Amniotic stem cell (primary cell): ENCODE data around the gene SAMD11.

Experiments used
- DNase-seq: peaks from one replicate; lab custom pipeline; 2025; lab: John Stamatoyannopoulos, UW

SAMD11 gene

DNA sequence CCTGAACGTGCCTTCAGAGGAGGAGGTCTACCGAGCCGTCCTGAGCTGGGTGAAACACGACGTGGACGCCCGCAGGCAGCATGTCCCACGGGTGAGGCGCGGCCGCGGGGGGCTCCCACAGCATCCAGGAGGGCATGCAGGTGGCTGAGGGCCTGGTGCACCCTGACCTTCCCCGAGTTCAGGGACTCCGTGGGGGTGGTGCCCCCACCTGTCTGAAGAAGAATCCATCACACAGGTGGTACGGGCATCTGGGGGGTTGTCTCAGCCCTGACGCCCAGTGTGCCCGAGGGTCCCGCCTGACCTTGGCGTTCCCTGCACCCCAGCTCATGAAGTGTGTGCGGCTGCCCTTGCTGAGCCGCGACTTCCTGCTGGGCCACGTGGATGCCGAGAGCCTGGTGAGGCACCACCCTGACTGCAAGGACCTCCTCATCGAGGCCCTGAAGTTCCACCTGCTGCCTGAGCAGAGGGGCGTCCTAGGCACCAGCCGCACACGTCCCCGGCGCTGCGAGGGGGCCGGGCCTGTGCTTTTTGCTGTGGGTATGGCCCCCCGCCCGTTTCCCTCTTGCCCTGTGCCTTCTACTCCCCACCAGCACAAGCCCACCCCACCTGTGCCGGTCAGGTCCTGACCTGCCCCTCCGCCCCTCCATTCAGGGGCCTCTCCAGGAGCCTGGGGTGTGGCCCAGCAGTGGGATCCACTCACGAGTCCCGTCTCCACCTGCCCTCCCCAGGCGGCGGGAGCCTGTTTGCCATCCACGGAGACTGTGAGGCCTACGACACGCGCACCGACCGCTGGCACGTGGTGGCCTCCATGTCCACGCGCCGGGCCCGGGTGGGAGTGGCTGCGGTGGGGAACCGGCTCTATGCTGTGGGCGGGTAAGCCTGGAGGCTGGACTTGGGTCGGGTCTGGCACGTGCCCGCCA is 38.9 kb downstream of the SAMD11 start:
- no peak for DNase-seq

DNA sequence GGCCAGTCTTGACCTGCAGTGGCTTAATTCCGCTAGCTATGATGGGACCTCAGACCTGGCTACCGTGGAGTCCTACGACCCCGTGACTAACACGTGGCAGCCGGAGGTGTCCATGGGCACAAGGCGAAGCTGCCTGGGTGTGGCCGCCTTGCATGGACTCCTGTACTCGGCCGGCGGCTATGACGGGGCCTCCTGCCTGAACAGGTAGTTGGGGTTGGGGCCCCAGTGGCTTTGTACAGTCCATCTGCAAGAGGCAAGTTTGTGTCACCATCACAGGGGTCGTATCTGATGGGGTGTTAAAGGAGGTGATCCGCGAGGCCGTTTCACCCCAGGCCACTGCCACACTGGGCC is 39.6 kb downstream of the SAMD11 start:
- no peak for DNase-seq

DNA sequence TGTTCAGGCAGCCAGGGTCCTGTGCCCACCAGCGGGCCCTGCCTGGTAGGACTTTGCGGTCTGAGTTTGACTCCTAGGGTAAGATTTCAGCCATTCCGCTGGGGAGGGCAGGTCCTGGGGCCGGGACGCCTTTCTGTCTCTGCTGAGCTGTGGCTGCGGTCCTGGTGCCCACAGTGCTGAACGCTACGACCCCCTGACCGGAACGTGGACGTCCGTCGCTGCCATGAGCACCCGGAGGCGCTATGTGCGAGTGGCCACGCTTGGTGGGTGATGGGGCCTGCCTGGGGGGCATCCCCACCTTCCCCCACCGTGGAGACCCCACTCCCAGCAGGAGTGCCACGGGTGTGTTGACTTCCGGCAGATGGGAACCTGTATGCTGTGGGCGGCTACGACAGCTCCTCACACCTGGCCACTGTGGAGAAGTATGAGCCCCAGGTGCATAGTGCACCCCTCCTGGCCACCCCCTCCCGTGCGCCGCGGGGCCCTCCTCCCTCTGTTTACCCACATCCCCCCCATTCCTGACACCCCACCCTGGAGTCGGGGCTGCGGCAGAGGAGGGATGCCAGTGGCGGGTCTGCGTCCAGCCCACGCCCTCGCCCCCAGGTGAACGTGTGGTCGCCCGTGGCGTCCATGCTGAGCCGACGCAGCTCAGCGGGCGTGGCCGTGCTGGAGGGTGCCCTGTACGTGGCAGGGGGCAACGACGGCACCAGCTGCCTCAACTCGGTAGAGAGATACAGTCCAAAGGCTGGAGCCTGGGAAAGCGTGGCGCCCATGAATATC is 40.2 kb downstream of the SAMD11 start:
- no peak for DNase-seq

DNA sequence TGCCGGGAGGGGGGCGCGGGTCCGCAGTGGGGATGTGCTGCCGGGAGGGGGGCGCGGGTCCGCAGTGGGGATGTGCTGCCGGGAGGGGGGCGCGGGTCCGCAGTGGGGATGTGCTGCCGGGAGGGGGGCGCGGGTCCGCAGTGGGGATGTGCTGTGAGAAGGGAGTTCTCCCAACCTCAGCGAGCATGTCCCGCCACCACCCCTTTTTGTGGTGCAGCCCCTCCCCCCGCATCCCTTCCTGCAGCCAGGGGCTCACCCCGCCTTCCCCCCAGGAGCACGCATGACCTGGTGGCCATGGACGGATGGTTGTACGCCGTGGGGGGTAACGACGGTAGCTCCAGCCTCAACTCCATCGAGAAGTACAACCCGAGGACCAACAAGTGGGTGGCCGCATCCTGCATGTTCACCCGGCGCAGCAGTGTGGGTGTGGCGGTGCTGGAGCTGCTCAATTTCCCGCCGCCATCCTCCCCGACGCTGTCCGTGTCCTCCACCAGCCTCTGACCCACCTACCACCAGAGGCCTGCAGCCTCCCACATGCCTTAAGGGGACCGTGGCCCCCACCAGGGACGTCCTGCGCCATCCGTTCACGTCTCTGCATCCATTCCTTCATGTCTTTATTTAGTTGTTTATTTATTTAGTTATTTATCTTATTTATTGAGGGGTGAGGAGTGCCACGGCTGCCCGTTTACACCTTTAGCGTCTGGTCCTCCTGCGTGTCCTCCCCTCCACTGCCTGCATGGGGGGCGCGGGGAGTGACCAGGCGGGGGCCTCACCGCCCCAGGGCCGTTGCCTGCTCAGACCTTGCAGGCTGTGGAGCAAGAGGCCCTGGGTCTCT is 41.2 kb downstream of the SAMD11 start:
- no peak for DNase-seq

DNA sequence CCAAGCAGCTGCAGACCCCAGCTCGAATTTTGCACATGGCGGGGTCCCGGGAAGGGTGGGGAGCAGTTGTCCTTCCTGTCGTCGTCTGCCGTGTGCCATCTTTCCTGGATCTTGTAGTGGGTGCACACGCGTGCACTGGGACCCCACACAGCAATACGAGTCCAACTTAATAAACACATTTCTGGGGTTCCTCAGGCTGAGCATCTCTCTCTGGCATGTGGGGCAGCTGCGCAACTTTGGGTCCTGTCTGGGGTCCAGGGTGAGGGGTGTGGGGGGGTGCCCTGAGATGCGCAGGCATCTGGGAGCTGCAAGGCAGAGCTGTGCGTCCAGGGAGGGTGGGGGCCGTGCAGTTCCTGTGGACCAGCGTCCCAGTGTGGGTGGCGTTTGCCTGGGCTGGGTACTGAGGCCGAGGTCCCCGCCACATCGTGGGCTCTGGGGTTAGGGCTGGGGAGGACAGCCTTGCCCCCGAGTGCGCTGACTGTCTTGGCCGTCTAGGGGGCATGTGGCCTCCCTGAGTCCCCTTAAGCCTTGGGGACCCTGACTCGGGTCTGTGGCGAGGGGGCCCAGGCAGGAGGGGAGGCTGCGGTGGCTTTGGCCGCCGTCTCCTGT is 41.9 kb downstream of the SAMD11 start:
- no peak for DNase-seq

DNA sequence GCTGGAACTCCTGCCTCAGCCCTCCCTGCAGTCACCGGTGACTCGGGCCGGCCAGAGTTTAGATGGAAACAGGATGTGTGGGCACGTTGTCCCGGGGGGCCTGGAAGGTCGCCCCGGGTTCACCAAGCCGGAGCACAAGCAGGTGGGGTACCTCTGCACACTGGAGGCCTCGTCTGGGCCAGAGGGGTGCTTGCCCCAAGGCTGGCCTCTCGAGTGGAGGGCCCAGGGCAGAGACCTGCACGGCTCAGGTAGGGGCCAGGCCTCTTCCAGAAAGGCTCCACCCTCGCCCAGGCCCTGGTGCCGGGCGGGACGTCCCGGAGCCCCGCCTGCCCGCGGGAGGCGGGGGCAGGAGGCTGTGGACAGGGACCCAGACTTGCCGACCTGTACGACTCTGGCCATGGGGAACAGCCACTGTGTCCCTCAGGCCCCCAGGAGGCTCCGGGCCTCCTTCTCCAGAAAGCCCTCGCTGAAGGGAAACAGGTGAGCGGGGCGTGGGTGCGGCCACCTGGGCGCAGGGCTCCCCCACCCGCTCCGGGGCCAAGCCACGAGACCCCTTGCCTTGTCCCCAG is 42.5 kb downstream of the SAMD11 start, which contains the start of gene PLEKHN1:
TSS of gene PLEKHN1 (plus strand) at position 348 of the 569 bp plus-strand sequence. CDS start at position 398, 50 bp downstream.
- DNase-seq, result no peak

DNA sequence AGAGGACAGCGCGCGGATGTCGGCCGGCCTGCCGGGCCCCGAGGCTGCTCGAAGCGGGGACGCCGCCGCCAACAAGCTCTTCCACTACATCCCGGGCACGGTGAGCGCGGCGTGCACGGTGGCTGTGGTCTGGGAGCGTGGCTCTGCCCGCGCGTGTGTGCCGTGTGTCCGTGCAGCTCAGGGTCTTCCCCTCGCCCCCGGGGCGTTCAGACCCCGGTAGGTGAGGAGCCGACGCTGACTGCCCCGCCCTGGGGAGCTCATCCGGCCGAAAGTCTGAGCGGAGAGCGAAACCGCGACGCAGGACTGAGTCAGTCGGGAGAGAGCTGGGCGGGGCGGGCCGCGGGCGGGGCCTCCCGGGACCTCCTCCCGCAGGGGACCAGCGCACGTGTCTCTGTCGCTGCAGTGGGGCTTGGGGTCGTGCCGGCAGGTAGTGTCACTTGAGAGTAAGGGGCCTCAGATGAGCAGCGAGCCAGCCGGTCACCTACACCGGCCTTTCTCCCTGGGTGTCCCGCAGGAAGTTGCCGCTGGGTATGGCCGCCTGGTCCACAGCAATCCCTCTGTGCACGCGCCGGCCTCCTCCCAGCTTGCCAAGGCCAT is 43.1 kb downstream of the SAMD11 start:
- peak; percentile 29 for DNase-seq

DNA sequence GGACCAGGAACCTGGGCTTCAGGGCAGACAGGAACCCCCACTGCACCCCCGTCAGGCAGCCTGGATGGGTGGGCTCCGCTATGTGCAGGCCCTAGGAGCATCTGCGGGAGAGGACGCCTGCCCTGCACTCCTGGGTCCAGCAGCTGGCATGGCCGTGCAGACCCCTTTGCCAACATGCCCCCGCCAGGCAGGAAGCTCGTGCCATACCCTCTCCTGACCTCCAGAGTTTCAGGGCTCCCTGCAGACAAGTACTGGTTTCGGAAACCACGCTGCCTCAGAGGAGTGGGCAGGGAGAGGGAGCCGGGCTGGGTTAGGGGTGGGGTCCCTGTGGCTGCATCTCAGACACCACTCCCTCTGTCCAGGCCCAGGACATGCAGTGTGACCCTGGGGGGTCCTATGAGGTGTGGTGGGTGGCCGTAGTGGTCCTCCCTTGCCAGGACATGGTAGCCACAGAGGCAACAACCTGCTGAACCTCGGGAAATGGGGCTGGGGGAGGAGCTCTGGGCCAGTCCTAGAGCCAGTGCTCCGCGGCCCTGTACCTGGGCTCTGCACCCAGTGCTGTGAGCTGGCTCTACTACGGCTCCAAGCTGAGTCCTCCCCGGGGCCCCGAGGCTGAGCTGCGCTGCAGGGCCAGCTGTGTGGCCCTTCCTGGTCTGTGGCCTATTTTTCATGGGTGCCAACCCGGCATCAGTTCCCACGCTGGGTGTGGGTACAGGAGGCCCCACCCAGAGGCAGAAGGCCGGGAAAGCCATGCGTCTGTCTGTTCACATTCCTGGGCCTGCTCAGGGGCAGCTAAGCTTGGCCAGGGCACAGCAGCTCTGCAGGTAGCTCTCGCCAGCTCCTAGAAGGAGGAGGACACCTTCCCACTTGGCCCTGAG is 44.0 kb downstream of the SAMD11 start:
- no peak for DNase-seq

DNA sequence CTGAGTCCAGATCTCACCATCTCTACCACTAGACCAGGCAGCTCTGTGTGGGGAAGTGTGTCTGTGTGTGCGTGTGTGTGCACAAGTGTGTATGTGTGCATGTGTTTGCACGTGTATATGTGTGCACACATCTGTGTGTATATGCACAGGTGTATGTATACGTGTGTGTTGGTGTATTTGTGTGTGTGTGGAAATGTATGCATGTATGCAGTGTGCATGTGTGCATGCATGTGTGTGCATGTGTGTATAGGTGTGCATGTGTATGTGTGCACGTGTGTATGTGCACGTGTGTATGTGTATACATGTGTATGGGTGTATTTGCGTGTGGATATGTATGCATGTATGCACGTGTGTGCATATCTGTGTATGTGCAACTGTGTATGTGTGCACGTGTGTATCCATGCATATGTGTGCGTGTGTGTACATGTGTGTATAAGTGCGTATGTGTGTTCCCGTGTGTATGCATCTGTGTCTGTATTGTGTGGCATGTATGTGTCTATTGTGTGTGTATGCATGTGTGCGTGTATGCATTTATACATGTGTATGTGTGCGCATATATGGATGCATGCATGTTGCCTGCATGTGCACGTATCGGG is 45.6 kb downstream of the SAMD11 start:
- DNase-seq, result no peak

DNA sequence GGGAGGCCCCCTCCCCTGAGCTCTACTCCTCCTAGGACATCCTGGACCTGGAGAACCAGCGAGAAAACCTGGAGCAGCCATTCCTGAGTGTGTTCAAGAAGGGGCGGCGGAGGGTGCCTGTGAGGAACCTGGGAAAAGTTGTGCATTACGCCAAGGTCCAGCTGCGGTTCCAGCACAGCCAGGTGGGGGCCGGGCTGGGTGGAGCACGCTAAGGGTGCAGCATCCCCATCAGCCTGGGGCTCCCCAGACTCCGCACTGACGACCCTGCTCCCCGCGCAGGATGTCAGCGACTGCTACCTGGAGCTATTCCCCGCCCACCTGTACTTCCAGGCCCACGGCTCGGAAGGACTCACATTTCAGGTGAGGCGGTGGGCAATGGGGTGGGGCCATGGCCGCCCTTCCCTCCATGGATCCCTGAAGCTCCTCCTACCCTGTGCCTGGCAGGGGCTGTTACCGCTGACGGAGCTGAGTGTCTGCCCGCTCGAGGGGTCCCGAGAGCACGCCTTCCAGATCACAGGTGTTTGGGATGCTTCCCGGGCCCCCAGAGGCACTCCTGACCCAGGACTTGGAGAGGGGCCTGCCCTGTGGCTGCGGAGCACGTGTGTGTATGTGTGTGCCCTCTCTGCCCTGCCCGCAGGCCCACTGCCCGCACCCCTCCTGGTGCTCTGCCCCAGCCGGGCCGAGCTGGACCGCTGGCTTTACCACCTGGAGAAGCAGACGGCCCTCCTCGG is 46.7 kb downstream of the SAMD11 start:
- DNase-seq, result no peak

DNA sequence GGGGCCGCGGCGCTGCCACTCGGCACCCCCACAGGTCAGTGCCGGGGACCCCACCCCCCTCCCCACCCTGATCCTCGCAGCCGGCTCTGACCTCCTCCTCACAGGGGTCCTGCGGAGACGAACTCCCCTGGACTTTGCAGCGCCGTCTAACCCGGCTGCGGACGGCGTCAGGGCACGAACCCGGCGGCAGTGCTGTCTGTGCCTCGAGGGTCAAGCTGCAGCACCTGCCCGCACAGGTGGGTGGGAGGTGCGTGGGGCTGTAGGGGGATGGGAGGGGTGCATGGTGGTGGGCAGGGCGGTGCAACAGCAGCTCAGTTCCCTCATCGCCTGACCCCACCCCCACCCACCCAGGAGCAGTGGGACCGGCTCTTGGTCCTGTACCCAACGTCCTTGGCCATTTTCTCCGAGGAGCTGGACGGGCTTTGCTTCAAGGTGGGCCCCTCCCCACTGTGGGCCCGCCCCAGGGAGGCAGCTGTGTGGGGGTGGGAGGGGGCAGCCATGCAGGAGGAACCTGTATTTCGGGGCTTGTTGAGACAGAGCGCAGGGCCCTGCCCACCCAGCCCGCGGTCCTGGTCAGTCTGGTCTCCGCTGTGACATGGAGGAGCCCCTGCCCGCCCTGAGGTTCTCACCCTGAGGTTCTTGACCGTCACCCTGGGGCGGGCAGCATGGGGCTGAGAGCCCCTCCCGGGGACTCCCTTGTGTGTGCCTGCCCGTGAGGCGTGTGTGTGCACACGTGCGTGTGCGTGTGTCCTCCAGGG is 47.4 kb downstream of the SAMD11 start:
- no peak for DNase-seq

DNA sequence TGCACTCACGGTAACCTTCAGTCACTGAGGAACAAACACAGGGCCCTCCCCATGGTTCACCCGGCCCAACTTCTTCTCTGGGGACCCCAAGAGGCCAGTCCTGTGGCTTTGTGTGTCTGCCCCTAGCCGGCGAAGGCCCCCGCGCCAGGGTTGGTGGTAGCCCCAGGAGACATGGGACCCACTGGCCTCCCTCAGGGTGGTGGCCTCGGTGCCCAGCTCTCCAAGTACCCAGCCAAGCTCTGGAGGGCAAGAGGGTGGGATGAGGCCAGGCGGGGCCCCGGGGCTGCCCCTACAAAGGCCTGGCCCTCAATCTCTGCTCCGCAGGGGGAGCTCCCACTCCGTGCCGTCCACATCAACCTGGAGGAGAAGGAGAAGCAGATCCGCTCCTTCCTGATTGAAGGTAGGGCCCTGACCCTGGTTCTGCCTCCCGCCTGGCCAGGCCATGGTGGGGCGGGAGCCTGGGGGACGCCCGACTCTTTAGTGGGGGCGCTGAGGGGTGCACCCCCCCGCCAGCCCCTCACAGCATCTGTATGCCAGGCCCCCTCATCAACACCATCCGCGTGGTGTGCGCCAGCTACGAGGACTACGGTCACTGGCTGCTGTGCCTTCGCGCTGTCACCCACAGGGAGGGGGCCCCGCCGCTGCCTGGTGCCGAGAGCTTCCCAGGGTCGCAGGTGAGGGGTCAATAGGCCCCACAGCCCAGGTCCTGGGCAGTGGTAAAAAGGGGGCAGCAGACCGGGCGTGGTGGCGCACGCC is 48.2 kb downstream of the SAMD11 start:
- DNase-seq, result no peak

DNA sequence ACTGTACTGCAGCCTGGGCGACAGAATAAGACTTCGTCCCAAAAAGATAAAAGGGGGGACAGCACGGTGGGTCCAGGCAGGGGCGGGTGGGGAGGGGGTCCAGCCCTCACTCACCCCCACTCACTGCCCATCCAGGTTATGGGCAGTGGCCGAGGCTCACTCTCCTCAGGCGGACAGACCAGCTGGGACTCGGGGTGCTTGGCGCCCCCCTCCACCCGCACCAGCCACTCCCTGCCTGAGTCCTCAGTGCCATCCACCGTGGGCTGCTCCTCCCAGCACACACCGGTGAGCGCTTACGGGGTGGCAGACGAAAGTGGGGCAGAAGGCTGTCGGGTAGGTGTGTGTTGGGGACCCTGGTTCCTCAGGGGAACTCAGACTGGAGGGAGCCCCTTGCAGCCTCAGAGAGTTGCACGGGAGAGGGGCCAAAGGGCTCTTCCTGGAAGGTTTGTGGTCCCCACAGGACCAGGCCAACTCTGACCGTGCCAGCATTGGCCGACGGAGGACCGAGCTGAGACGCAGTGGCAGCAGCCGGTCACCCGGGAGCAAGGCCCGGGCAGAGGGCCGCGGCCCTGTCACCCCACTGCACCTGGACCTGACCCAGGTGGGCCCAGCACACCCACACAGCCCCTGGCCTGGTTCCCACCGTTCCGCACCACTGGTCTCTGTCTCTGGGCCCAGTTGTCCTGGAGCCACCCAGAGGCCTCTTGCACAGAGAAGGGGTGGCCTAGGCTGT is 49.2 kb downstream of the SAMD11 start:
- no peak for DNase-seq

DNA sequence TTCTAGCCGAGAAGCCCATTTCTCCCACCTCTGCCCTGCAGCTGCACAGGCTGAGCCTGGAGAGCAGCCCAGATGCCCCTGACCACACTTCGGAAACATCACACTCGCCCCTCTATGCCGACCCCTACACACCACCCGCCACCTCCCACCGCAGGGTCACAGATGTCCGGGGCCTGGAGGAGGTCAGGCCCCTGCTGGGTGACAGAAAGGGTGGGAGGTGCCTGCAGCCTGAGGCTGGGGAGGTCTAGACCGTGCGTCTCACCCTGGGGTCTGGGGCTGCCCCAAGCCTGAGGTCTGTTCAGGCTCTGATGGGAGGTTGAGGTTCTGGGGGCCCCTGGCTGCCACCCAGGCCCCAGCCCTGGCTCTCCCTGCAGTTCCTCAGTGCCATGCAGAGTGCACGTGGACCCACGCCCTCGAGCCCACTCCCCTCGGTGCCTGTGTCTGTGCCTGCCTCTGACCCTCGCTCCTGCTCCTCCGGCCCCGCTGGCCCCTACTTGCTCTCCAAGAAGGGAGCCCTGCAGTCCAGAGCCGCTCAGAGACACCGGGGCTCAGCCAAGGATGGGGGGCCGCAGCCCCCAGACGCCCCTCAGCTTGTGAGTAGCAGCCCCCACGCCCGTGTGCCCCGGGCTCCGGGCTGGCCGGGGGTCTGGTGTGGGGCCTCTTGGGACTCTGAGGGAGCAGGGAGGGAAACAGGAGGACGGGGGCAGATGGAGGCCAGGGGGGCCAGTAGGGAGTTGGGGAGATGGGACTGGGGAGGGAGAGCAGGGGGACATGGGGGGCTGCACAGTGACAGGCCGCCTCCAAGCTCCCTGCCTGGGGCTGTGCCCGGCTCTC is 50.0 kb downstream of the SAMD11 start:
- DNase-seq, result no peak

DNA sequence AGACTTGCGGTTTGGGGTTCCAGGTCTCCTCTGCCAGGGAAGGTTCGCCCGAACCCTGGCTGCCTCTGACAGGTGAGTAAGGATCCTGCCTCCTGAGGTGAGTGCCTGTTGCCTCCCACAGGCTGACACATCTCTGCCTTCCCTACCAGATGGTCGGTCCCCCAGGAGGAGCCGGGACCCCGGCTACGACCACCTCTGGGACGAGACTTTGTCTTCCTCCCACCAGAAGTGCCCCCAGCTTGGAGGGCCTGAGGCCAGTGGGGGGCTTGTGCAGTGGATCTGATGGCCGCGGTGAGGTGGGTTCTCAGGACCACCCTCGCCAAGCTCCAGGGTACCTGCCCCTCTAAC is 50.5 kb downstream of the SAMD11 start:
- DNase-seq, result no peak
